H9 (cell line): ENCODE measurements around the gene RNU6-1. TPM values are rescaled to one million over a fixed set of nuclear protein-coding genes. Genes with fewer than 3 reads are reported as not detected.

Experiments used
- DNase-seq: peaks from one replicate; pipeline ENCODE4 v3.0.0-alpha.2; 2017
- H2AFZ ChIP-seq: one replicate; pipeline ENCODE4 v1.6.1; 2013; ENCODE audit warnings: mild to moderate bottlenecking, low read length, control low read depth, moderate library complexity
- H2AK5ac ChIP-seq: 2 replicates; pipeline ENCODE4 v1.6.1; 2013; ENCODE audit warnings: low read length, control low read depth, mixed read lengths; ENCODE audit not compliant: insufficient read length
- H2BK120ac ChIP-seq: one replicate; pipeline ENCODE4 v1.6.1; 2013; ENCODE audit warnings: low read depth, mild to moderate bottlenecking, low read length, control low read depth, inconsistent platforms; ENCODE audit not compliant: poor library complexity, severe bottlenecking
- H2BK12ac ChIP-seq: 2 replicates; pipeline ENCODE4 v1.6.1; 2013; ENCODE audit warnings: low read length, control low read depth, mixed read lengths, low read depth; ENCODE audit not compliant: insufficient read length
- H2BK15ac ChIP-seq: 2 replicates; pipeline ENCODE4 v1.6.1; 2013; ENCODE audit warnings: low read depth, low read length, control low read depth
- H2BK20ac ChIP-seq: one replicate; pipeline ENCODE4 v1.6.1; 2013; ENCODE audit warnings: low read depth, mild to moderate bottlenecking, low read length, control low read depth, inconsistent platforms; ENCODE audit not compliant: poor library complexity, severe bottlenecking
- H2BK5ac ChIP-seq: 2 replicates; pipeline ENCODE4 v1.6.1; 2013; ENCODE audit warnings: low read length, control low read depth, mixed read lengths; ENCODE audit not compliant: insufficient read length
- H3K14ac ChIP-seq: 2 replicates; pipeline ENCODE4 v1.6.1; 2013; ENCODE audit warnings: low read length, control low read depth; ENCODE audit not compliant: insufficient read depth
- H3K18ac ChIP-seq: 2 replicates; pipeline ENCODE4 v1.6.1; 2013; ENCODE audit warnings: low read depth, mild to moderate bottlenecking, mixed read lengths, low read length, control low read depth; ENCODE audit not compliant: insufficient read length
- H3K23ac ChIP-seq: 2 replicates; pipeline ENCODE4 v1.6.1; 2013; ENCODE audit warnings: low read length, control low read depth, mixed read lengths, low read depth; ENCODE audit not compliant: insufficient read length
- H3K23me2 ChIP-seq: 2 replicates; pipeline ENCODE4 v1.6.1; 2013; ENCODE audit warnings: low read depth, mild to moderate bottlenecking, mixed read lengths, low read length, control low read depth; ENCODE audit not compliant: insufficient read length, poor library complexity, severe bottlenecking
- H3K27ac ChIP-seq: 2 replicates; pipeline ENCODE4 v1.5.1; 2013; ENCODE audit warnings: low read length, control low read depth, mixed read lengths, low read depth; ENCODE audit not compliant: insufficient read length
- H3K27me3 ChIP-seq: 2 replicates; pipeline ENCODE4 v1.6.1; 2013; ENCODE audit warnings: low read length, control low read depth, inconsistent platforms; ENCODE audit not compliant: insufficient read depth
- H3K4ac ChIP-seq: 2 replicates; pipeline ENCODE4 v1.6.1; 2013; ENCODE audit warnings: low read depth, mild to moderate bottlenecking, control low read depth, inconsistent platforms, low read length, moderate library complexity
- H3K4me1 ChIP-seq: 2 replicates; pipeline ENCODE4 v1.6.1; 2013; ENCODE audit warnings: low read length, control low read depth, inconsistent platforms; ENCODE audit not compliant: insufficient read depth
- H3K4me2 ChIP-seq: 2 replicates; pipeline ENCODE4 v1.6.1; 2013; ENCODE audit warnings: low read length, control low read depth, mixed read lengths; ENCODE audit not compliant: insufficient read length, insufficient read depth
- H3K56ac ChIP-seq: 2 replicates; pipeline ENCODE4 v1.6.1; 2013; ENCODE audit warnings: low read depth, mild to moderate bottlenecking, mixed read lengths, low read length, control low read depth; ENCODE audit not compliant: insufficient read length
- H3K79me1 ChIP-seq: 2 replicates; pipeline ENCODE4 v1.6.1; 2013; ENCODE audit warnings: low read depth, mild to moderate bottlenecking, moderate library complexity, low read length, control low read depth, inconsistent platforms; ENCODE audit not compliant: insufficient read depth, poor library complexity, severe bottlenecking
- H3K79me2 ChIP-seq: 2 replicates; pipeline ENCODE4 v1.6.1; 2013; ENCODE audit warnings: low read length, control low read depth, inconsistent platforms; ENCODE audit not compliant: insufficient read depth
- H3K9ac ChIP-seq: 2 replicates; pipeline ENCODE4 v1.6.1; 2013; ENCODE audit warnings: low read length, control low read depth, mixed read lengths; ENCODE audit not compliant: insufficient read length; ENCODE audit errors: extremely low read depth
- H3K9me3 ChIP-seq: one replicate; pipeline ENCODE4 v1.6.1; 2013; ENCODE audit warnings: low read depth, low read length, inconsistent platforms; ENCODE audit not compliant: control insufficient read depth
- H3T11ph ChIP-seq: one replicate; pipeline ENCODE4 v1.6.1; 2013; ENCODE audit warnings: mild to moderate bottlenecking, low read length, control low read depth, inconsistent platforms
- H4K20me1 ChIP-seq: one replicate; pipeline ENCODE4 v1.6.1; 2013; ENCODE audit not compliant: control insufficient read depth, insufficient read length, insufficient read depth
- H4K5ac ChIP-seq: 2 replicates; pipeline ENCODE4 v1.6.1; 2013; ENCODE audit warnings: low read depth, mild to moderate bottlenecking, mixed read lengths, low read length, control low read depth; ENCODE audit not compliant: insufficient read length
- H4K8ac ChIP-seq: replicated peaks from 2 replicates; pipeline ENCODE4 v1.6.1; 2013; ENCODE audit warnings: low read length, control low read depth, mixed read lengths, low read depth; ENCODE audit not compliant: insufficient read length
- H4K91ac ChIP-seq: 2 replicates; pipeline ENCODE4 v1.6.1; 2013; ENCODE audit warnings: low read depth, mild to moderate bottlenecking, moderate library complexity, mixed read lengths, low read length, control low read depth; ENCODE audit not compliant: insufficient read length
- H3K27ac Mint-ChIP-seq, 3 experiments: 2 replicates in 2 of 3; 3 replicates in 1 of 3; pipeline ENCODE4 v1.8.0; 2020 to 2021; ENCODE audit warnings: mixed read lengths in 3 of 3, mild to moderate bottlenecking in 1 of 3, moderate library complexity in 1 of 3
- H3K27me3 Mint-ChIP-seq: 2 replicates; pipeline ENCODE4 v1.8.0; 2021; ENCODE audit warnings: low read depth, mild to moderate bottlenecking, moderate library complexity, mixed read lengths
- H3K36me3 Mint-ChIP-seq, 3 experiments: 2 replicates in 2 of 3; 3 replicates in 1 of 3; pipeline ENCODE4 v1.8.0; 2020 to 2021; ENCODE audit warnings: low read depth in 3 of 3, mixed read lengths in 3 of 3; ENCODE audit not compliant: insufficient read depth in 1 of 3
- H3K4me1 Mint-ChIP-seq, 2 experiments: 2 replicates each; pipeline ENCODE4 v1.8.0; 2020; ENCODE audit warnings: mixed read lengths in 2 of 2
- H3K4me3 Mint-ChIP-seq, 2 experiments: 2 replicates in 1 of 2; 3 replicates in 1 of 2; pipeline ENCODE4 v1.8.0; 2020 to 2021; ENCODE audit warnings: mild to moderate bottlenecking in 2 of 2, mixed read lengths in 2 of 2, moderate library complexity in 1 of 2
- H3K9me3 Mint-ChIP-seq, 2 experiments: 2 replicates in 1 of 2; 3 replicates in 1 of 2; pipeline ENCODE4 v1.8.0; 2020; ENCODE audit warnings: mild to moderate bottlenecking in 2 of 2, mixed read lengths in 2 of 2, moderate library complexity in 1 of 2
- CTCF ChIP-seq: fragments of 200-600 bp; sonication (generic); conservative IDR thresholded peaks from 3 replicates; pipeline ENCODE4 v1.8.0; 2021; ENCODE audit warnings: antibody characterized with exemption, mild to moderate bottlenecking
- WGBS: extraction: QIAGEN DNeasy Blood & Tissue Kit; methylation state at CpG from one replicate; pipeline ENCODE4 v1.1.7; 2013; ENCODE audit warnings: missing lambda C conversion rate, low lambda C conversion rate, mixed read lengths; ENCODE audit not compliant: insufficient read length; ENCODE audit errors: extremely low coverage; 5-methylcytosine and 5-hydroxymethylcytosine counted together
- total RNA-seq: library from RNA; stranded (reverse); gene quantifications from 2 replicates; pipeline ENCODE4 v1.2.1, GENCODE V29; 2021

The RNU6-1 gene
- total RNA-seq, 1 experiment from 2014 or later, result not detected

GRCh38 chr15:67822537-67823313, 17.1 kb downstream of the RNU6-1 start:
- peaks cover 88% of the 10 kb centered on the region for H3K27me3 ChIP-seq
- H2AK5ac ChIP-seq, result no peak overlapping the region
- Mint-ChIP-seq H3K4me3 (peak overlapping the region; percentile 34 to 77; a peak in 4 of 5 replicates), H3K36me3 (peaks cover 0 to 4% (median 0%) of the 10 kb centered on the region in 3 experiments; a peak in 4 of 7 replicates), H3K27ac (no peak overlapping the region), H3K9me3 (peaks cover 4 to 8% of the 10 kb centered on the region in 2 experiments; a peak in 3 of 5 replicates), H3K4me1 (peaks cover 27 to 53% of the 10 kb centered on the region in 2 experiments), H3K27me3 (peaks cover 90% of the 10 kb centered on the region)
- no peak for TF ChIP-seq CTCF
- no peak overlapping the region for H2AFZ ChIP-seq
- H2BK15ac ChIP-seq, result no peak overlapping the region
- no peak overlapping the region for H3K18ac ChIP-seq
- H3K4ac ChIP-seq, result no peak overlapping the region
- no peak overlapping the region for H3K14ac ChIP-seq
- no peaks in the 10 kb centered on the region for H3K23me2 ChIP-seq
- no peak overlapping the region for H3K23ac ChIP-seq
- no peak overlapping the region for H2BK120ac ChIP-seq
- H2BK20ac ChIP-seq, result no peak overlapping the region
- no peak overlapping the region for H4K8ac ChIP-seq
- H3K79me2 ChIP-seq, result no peaks in the 10 kb centered on the region
- H3T11ph ChIP-seq, result no peak overlapping the region
- H3K27ac ChIP-seq, result no peak overlapping the region
- H3K56ac ChIP-seq, result no peak overlapping the region
- peak; percentile 50 for DNase-seq
- no peaks in the 10 kb centered on the region for H3K79me1 ChIP-seq
- H3K4me2 ChIP-seq, result peak overlapping the region; percentile 34
- peaks cover 3% of the 10 kb centered on the region for H4K20me1 ChIP-seq
- no peak overlapping the region for H2BK5ac ChIP-seq
- no peak overlapping the region for H2BK12ac ChIP-seq
- H3K4me1 ChIP-seq, result 0 out of 2 replicates have a peak, but pooled peaks cover 2% of the 10 kb centered on the region
- no peak overlapping the region for H4K91ac ChIP-seq
- no peak overlapping the region for H4K5ac ChIP-seq
- H3K9me3 ChIP-seq, result no peaks in the 10 kb centered on the region
- no CpG with 5 or more reads among the region's 46 CpGs for WGBS
- no peak overlapping the region for H3K9ac ChIP-seq
